HG03175 (cell line): ENCODE measurements around the gene NCKAP5.

ENCODE experiments used
- ATAC-seq: cut with Tn5 transposase; IDR thresholded peaks from one replicate; pipeline ENCODE4 v1.9.1; 2021; ENCODE audit warnings: mild to moderate bottlenecking, moderate library complexity; ENCODE audit not compliant: unreplicated experiment

NCKAP5 gene

DNA sequence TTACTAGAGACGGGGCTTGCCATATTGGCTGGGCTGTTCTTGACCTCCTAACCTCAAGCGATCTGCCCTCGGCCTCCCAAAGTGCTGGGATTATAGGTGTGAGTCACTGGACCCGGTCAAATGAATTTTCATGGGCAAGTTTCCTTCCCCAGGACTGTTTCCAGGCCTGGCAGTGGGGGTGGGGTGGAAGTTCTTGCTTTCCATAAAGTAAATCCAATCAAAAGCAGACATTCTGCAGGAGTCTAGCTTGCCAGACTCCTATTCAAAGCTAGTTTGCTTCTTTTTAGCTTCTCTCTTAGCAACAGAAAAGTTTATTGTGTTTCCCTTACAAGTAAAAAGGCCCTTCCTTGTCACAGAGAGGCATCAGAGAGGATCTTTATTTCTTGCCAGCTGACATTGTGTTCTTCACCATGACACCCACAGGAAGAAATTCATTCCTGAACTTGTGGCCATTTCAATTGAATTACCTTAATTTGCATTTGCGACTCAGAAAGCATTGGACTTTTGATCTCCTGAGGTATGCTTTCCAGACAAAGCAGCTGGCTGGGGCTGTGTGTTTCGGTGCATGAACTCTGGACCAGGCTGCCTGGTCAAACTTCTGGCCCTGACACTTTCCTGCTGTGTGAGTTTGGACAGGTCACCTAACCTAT, 936.1 kb downstream of the NCKAP5 start:
- no peak for ATAC-seq

GRCh38 chr2:132627536-132627935, 940.7 kb downstream of the NCKAP5 start:
- ATAC-seq, result no peak

DNA sequence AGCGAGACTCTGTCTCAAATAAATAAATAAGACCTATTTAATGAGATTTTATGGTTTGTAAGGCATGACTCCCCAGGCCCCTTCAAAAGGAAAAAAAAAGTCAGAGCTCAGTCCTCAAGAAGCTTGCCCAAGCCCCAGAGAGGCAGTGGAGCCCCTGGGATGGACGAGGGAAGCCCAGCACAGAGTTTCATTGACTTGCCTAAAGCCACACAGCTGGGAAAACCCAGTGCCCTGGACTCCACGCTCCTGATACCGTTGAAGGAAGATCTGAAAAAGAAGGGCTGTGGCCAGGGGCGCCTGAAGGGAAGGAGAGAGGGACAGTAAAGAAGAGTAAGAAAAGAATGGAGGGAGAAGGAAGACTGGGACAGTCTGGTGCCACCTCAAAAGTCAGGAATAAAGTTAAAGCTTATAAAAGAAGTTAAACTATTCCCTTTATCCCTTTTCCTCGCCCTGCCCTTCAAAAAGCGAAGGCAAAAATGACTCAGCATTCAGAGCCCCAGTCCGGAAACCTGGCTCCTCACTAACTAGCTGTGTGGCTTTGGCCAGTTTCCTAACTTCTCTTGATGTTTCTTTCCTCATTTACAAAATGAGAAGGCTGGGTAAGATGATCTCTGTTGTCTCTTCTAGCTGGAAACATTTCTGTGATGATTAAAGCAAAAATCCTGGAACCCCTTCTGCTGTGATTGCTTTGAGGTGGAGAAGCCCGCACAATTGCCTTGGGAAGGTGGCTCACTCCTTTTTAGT, 945.0 kb downstream of the NCKAP5 start:
- no peak for ATAC-seq
